ENCODE data around the gene BCLAF1. TPM values are rescaled to one million over a fixed set of nuclear protein-coding genes. Genes with fewer than 3 reads are reported as not detected.

BCLAF1 gene
- total and polyA plus RNA-seq, 9 of the 15 experiments (the other 6 are each of a cell fraction or from before 2014, with no cell fraction given), result 65.4 to 286 (median 165) TPM

DNA sequence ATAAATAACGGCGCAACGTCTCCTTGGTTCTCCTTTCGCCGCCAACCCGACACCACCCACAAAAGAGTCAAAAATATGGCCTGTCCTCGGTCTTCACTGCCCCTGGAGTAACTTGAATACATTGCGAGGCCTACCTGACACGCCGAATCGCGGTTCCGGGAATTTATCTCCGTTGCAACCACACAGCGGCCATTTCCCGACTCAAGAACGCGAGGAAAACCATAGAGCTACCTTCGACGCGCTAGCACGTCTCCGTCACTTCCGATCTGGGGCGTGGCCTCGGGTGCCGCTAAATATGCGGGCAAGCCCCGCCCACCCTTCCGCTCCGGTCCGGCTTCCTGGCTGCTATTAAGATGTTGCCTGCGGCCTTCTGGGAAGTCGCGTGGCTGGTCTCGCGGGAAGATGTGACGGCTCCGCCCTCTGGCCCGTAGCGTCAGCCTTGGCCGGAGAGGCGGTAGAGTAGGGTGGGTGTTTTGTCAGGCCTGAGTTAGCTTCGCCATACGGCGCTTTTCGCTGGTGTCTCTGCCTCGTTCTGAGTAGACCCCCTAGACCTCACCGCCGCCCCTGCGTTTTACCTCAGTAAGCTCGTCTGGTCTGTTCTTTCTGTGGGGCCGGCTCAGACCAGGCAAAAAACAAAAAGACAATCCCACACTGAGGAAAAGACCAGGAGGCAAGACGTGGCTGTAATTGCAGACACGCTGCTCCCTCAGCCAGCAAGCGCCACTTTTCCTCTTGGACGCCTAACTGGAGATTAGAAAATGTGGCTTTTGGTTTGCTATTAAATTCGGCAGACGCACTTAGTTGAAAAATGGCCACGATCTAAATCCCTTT lies at the start of gene BCLAF1 (continued):
- TF ChIP-seq, protein P1, sequence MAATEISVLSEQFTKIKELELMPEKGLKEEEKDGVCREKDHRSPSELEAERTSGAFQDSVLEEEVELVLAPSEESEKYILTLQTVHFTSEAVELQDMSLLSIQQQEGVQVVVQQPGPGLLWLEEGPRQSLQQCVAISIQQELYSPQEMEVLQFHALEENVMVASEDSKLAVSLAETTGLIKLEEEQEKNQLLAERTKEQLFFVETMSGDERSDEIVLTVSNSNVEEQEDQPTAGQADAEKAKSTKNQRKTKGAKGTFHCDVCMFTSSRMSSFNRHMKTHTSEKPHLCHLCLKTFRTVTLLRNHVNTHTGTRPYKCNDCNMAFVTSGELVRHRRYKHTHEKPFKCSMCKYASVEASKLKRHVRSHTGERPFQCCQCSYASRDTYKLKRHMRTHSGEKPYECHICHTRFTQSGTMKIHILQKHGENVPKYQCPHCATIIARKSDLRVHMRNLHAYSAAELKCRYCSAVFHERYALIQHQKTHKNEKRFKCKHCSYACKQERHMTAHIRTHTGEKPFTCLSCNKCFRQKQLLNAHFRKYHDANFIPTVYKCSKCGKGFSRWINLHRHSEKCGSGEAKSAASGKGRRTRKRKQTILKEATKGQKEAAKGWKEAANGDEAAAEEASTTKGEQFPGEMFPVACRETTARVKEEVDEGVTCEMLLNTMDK (IDR thresholded peaks at IDR 0.05; ENCODE audit: borderline replicate concordance, insufficient read depth, low read depth, low read length, poor library complexity, severe bottlenecking), result no peak
- TF ChIP-seq SNRNP70 (optimal IDR thresholded peaks at IDR 0.05; ENCODE audit: low read depth, low read length) (no peak), ZNF707 (CRISPR knock-in tag; conservative IDR thresholded peaks at IDR 0.05) (peak; percentile 70), CEBPG (CRISPR knock-in tag; IDR thresholded peaks at IDR 0.05) (0 out of 2 replicates have a peak, but pooled peaks have one; percentile 7), CEBPG (tag; conservative IDR thresholded peaks at IDR 0.05 in 1 of 2, IDR thresholded peaks at IDR 0.05 in 1 of 2) (no peak), TCF7L2 (IDR thresholded peaks at IDR 0.05; ENCODE audit: low read depth, low read length) (no peak; the same call in 1 of the 2 replicates), ARID1B (IDR thresholded peaks at IDR 0.05) (no peak; the same call in 1 of the 2 replicates), MCM3 (IDR thresholded peaks at IDR 0.05) (no peak), TCF3 (CRISPR knock-in tag; IDR thresholded peaks at IDR 0.05) (peak; percentile 23; the same call in 1 of the 2 replicates), ZNF174 (CRISPR knock-in tag; IDR thresholded peaks at IDR 0.05) (peak; percentile 43; the same call in 1 of the 2 replicates), KAT8 (IDR thresholded peaks at IDR 0.05; ENCODE audit: low read depth) (peak; percentile 52; the same call in 1 of the 2 replicates), MEF2D (tag; conservative IDR thresholded peaks at IDR 0.05; ENCODE audit: low read depth) (peak; percentile 43)
- TF ChIP-seq, protein P2, sequence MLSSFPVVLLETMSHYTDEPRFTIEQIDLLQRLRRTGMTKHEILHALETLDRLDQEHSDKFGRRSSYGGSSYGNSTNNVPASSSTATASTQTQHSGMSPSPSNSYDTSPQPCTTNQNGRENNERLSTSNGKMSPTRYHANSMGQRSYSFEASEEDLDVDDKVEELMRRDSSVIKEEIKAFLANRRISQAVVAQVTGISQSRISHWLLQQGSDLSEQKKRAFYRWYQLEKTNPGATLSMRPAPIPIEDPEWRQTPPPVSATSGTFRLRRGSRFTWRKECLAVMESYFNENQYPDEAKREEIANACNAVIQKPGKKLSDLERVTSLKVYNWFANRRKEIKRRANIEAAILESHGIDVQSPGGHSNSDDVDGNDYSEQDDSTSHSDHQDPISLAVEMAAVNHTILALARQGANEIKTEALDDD (IDR thresholded peaks at IDR 0.05), result no peak
- TF ChIP-seq, protein P3, sequence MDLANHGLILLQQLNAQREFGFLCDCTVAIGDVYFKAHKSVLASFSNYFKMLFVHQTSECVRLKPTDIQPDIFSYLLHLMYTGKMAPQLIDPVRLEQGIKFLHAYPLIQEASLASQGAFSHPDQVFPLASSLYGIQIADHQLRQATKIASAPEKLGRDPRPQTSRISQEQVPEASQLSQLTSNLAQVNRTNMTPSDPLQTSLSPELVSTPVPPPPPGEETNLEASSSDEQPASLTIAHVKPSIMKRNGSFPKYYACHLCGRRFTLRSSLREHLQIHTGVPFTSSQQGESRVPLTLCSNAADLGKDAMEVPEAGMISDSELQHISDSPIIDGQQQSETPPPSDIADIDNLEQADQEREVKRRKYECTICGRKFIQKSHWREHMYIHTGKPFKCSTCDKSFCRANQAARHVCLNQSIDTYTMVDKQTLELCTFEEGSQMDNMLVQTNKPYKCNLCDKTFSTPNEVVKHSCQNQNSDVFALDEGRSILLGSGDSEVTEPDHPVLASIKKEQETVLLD (IDR thresholded peaks at IDR 0.05), result peak; percentile 41
- TF ChIP-seq, protein P4, sequence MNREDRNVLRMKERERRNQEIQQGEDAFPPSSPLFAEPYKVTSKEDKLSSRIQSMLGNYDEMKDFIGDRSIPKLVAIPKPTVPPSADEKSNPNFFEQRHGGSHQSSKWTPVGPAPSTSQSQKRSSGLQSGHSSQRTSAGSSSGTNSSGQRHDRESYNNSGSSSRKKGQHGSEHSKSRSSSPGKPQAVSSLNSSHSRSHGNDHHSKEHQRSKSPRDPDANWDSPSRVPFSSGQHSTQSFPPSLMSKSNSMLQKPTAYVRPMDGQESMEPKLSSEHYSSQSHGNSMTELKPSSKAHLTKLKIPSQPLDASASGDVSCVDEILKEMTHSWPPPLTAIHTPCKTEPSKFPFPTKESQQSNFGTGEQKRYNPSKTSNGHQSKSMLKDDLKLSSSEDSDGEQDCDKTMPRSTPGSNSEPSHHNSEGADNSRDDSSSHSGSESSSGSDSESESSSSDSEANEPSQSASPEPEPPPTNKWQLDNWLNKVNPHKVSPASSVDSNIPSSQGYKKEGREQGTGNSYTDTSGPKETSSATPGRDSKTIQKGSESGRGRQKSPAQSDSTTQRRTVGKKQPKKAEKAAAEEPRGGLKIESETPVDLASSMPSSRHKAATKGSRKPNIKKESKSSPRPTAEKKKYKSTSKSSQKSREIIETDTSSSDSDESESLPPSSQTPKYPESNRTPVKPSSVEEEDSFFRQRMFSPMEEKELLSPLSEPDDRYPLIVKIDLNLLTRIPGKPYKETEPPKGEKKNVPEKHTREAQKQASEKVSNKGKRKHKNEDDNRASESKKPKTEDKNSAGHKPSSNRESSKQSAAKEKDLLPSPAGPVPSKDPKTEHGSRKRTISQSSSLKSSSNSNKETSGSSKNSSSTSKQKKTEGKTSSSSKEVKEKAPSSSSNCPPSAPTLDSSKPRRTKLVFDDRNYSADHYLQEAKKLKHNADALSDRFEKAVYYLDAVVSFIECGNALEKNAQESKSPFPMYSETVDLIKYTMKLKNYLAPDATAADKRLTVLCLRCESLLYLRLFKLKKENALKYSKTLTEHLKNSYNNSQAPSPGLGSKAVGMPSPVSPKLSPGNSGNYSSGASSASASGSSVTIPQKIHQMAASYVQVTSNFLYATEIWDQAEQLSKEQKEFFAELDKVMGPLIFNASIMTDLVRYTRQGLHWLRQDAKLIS (CRISPR knock-in tag; IDR thresholded peaks at IDR 0.05), result peak; percentile 98
- TF ChIP-seq, protein P5, sequence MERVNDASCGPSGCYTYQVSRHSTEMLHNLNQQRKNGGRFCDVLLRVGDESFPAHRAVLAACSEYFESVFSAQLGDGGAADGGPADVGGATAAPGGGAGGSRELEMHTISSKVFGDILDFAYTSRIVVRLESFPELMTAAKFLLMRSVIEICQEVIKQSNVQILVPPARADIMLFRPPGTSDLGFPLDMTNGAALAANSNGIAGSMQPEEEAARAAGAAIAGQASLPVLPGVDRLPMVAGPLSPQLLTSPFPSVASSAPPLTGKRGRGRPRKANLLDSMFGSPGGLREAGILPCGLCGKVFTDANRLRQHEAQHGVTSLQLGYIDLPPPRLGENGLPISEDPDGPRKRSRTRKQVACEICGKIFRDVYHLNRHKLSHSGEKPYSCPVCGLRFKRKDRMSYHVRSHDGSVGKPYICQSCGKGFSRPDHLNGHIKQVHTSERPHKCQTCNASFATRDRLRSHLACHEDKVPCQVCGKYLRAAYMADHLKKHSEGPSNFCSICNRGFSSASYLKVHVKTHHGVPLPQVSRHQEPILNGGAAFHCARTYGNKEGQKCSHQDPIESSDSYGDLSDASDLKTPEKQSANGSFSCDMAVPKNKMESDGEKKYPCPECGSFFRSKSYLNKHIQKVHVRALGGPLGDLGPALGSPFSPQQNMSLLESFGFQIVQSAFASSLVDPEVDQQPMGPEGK (CRISPR knock-in tag; IDR thresholded peaks at IDR 0.05; ENCODE audit: borderline replicate concordance), result peak; percentile 24
